HG03175 (cell line): ENCODE results near the gene REXO5.

Experiments used
- ATAC-seq: cut with Tn5 transposase; IDR thresholded peaks from one replicate; pipeline ENCODE4 v1.9.1; 2021; ENCODE audit warnings: mild to moderate bottlenecking, moderate library complexity; ENCODE audit not compliant: unreplicated experiment

Gene REXO5

DNA sequence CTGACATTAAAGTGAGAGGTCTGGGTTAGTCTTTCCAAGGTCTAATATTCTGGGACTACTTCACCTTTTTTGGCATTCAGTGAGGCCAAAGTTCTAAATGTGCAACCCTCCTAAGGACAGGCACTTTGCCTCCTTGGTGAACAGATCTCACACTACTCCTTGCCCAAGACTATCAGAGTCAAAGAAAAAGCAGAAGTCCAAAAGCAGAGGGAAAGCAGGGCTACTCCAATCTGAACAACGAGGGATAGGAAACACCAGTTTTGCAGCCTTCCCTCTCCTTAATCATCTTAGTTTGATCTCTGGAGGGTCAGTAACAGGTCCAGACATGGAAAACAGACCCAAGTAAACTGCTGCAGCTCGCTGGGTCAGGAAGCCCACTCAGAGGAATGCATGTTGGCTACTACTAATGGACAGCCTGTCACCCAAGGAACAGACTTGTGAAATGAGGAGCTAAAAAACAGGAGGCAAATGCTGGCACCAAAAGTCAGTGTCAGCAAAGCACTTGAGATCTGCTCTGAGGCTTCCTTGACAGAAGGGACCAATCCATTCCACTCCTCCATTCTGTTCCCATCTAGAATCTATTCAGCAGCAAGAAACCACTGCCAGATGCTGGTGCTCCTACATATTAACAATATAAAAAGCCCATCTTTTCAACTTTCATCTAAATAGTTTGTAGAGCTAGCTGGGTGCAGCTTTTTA lies 63.9 kb downstream of the REXO5 start:
- ATAC-seq: no peak

DNA sequence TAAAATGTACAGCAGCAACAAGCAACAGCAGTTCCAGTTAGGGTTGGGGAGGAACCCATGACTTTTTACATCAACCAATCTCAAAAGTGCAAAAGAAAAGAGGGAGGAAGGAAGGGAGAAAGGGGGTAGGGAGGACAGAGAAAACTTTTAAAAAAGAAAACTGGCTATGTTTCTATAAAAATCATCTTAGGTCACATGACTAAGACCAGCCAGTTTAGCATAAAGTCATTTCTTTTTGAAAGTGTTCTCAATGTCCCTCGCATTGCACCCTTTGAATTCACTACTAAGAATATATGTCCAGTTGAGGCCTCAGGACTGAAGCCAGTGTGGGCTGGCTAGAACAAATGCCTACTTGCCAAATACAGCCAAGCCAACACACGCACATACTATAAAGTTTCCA lies 64.9 kb downstream of the REXO5 start:
- ATAC-seq: no peak

DNA sequence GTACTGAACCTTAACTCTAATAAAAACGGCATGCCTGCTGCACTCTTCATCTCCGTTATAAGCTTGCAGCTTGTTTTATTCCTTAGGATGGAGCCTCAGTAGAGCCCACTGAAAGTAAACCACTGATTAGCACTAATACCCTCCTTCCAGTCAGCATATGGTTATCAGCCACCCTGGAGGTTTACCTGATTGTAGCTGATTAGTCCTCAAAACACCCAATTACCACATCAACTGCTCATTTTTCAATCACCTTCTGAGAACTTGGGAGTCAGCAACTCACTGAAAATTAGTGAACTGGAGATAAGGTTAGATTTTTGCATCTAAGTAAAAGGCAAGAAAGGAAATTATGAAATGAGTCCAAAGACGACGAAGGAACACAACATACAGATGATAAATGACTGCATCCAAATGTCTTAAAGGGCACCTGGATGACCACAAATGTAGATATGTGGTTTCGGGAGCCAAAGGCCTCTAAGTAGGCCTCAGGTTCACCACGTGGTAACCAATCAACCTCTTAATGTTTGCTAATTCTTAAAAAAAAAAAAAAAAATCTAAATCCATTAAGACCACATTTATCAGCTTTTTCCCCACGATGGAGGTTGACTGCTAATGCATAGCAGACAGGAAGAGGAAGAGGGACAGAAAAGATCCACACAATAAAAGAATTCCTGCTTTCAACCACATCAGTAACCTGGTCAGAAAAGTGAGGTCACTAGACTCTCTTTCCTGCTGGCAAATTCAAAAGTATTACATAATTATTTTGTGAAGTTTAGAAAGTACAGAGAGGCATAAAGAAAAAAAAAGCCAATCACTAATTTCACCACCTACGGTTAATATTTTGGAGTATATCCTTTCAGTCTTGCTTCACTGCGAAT lies 65.9 kb downstream of the REXO5 start:
- no peak for ATAC-seq

DNA sequence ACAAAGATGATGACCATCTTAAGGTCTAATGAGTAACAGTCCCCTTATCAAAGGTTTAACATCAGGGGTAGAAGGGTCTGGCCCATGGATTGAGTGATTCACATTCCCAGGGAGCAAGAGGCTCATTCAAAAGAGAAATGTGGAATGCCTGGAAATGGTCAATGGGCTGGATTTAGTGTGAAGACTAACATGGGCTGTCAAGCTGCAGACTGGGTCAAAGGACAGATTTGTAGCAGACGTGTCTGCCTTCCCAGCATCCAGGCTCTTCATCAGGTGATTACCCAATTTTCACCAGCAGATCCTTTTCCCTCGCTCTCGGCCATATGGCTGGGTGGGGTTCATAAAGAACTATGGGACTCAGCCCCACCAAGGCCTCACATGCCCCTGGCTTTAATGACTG lies 67.0 kb downstream of the REXO5 start:
- no peak for ATAC-seq

DNA sequence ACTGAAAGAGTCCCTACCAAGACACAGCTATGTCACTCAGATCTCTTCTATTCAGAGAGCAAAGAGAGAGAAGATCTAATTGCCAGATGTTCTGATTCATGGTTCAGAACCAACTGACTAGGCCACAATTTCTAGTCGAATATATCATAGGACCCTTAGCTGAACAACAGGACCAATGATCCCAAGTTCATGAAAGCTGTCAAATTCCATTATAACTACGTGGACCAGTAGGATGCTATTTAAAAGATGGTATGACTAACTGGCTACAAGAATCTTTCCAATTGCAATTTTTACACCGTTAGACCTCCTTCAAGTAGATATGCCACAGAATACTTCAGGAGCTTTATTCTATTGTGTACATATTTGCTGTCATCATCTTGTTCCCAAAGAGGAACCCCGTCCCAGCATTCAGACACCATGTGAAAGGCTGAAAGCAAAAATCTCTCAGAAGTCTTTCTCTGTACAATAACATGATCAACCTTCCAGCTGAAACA lies 67.8 kb downstream of the REXO5 start:
- no peak for ATAC-seq

DNA sequence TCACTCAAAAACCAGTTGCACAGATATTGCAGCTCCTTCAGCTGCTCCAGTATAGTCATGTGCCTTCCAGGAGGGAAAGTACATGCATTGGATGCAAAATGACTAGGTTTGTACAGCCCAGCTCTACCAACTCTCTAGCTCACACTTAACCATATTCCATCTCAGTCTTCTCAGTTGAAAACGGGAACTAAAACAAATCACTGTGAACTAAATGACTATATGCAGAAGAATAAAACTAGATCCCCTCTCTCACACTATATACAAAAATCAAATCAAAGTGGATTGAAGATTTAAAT lies 69.0 kb downstream of the REXO5 start:
- no peak for ATAC-seq

DNA sequence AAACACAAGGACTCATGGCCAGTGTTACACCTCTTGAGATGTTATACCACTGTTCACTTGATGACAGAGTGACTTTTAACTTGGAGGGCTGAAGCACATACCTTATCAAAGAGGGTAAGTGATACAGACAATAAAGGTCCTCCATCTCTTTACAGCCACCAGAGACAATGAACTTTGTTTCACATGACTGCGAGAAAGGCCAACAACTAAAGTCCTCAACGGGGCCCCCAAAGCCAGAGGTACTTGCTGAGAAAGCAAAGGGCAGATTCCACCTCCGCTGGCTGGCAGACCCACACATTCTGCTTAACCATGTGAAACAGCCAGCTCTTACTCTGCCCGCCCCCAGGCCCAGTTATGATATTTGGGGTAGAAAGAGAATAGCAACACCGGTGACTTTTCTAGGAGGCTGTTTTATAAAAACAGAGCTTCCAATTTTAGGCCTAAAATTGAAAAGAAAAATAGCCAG lies 72.4 kb downstream of the REXO5 start:
- no peak for ATAC-seq

DNA sequence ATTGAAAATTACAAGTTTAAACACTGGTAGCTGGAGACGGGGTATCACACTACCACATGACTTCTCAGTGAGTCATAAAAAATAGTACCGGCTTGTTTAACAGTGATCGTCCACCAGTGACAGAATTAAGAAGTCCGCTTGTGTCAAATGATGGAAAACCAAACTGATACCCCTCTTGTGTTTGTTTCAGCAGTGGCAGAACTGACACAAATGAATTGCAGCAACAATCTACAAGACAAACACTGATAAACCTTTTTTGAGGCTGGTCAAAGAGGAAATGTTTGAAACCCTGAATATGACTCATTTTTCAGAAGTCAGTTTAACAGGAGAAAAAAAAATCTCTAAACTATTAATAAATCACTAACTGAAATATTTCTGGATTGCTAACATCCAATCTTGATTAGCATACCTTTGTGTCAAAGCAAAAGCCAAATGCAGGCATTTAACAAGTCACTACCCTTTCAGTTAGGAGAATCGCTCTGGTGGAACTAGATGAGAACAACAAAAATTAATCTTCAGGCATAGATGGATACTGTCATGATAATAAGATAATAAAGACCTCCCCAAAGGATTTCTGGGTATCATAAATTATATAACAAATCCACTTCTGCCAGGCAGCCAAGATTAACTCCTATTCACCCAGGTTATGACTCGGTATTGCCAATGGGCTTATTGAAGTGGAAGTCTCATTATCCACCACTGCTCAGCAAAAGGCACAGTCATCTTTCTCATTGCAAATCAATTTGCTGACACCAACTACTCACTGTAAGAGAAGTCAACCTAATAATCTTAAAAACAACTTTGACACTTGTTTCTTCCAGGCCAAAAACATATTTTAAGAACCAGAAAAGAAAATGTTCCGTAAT lies 73.1 kb downstream of the REXO5 start:
- no peak for ATAC-seq

DNA sequence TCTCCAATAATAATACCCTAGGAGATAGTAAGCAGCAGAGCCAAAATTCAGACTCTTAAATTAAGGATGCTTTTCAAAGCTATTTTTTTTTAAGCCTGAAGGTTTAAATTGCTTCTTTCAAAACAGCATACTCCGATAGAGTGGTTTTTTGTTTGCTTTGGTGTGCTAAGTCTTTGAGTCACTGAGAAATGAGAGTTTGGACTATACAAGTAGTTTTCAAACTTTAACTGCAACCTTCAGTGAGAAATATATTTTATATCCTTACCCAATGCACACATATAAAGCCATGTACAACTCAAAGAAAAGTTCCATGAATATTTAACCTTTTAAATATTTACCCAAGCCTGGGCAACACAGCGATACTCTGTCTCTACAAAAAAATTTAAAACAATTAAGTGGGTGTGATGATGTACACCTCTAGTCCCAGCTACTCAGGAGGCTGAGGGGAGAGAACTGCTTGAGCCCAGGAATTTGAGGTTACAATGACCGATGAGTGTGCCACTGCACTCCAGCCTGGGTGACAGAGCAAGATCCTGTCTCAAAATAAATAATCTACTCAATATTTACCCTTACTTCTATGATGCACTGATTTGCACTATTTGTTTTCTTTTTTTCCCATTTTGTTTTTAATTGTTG lies 74.7 kb downstream of the REXO5 start:
- no peak for ATAC-seq

DNA sequence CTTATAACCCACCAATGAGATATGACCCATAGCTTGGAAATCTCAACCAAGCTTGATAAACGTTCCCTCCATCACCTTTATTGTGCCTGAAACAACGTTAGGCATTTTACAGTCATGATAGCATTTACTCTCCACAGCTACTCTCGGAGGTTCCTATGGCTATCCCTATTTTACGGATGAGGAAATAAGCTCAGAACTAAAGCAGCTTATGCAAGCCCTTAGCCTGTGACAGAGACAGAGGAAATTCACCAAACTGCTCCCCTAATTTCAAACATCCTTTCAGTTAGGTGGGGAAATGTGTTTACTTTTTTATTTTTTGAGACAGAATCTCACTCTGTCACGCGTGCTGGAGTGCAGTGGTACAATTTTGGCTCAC lies 75.2 kb downstream of the REXO5 start:
- no peak for ATAC-seq

DNA sequence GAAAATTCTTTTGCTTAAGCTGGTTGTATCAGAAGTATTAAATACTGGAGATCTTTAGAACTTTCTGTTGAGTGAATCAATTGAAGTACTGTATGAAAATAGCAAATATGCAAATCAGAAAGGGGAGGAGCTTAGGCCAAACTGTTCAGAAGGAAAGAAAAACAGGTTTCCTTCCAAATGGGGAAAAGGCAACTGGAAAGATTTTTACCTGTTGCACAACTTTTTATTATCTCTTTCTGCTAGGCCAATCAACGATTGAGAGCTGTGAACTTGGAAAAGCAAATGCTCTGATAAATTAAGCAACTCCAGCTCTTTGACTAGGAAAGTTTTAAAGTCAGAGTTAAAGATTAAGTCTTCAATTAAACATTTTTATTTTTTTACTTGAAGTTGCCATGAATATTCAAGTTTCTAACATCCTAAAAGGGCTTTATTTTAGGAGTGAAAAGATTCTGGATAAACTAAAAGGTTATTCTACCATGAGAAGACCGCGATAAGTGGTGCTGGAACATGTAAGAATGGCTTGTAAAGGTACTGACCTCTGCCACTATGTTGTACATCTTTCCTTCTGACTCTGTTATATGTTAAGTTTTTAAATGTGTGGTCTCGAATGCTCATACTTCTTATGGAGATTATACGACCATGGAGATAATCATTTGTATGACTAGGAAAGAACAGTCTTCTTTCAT lies 77.4 kb downstream of the REXO5 start:
- ATAC-seq: no peak

DNA sequence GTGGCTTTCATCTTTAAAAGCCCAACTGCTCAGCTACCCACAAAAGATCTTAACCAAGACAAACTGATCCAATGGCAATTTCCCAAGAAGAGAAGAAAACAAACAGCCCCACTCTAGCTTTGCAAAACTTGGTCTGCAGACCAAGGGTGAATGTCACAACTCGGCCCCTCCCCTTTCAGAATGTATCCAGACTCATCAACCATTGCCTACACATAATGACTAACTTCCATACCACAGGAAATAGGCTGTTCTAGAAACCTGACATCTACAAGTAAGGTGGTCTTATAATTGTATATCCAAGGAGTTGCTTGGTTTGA lies 77.9 kb downstream of the REXO5 start:
- no peak for ATAC-seq

DNA sequence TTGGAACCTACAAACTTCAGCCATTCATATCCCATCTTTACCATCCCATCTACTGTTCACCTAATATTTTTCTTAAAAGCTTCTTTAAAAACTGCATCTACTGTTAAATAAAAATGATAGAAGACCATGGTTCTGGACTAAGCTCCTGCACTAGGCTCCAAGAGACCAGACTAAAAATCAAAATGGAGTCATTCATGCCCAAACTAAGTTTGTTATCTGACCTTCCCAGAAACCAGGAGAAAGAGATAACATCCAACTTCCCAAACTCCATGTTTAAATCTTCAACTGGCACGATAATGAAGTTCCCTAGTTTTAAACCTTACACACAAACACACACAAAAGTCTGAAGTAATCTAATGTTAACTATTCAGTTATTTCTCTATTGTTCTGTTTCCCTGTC lies 80.0 kb downstream of the REXO5 start:
- ATAC-seq: no peak

DNA sequence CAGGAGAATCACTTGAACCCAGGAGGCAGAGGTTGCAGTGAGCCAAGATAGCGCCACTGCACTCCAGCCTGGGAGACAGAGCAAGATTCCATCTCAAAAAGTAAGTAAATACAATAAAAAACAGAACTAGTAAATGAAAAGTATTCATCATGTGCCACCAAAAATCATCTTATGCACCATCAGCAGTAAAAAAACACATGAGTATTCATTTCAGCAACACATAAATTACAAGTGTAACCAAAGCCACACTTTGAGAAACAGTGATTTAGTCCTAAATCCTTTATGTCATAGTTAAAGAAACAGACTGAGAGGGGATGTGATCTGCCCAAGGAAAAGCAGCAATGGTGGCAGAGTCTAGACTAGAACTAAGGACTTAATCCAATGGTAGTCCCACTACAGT lies 80.9 kb downstream of the REXO5 start:
- ATAC-seq: no peak

DNA sequence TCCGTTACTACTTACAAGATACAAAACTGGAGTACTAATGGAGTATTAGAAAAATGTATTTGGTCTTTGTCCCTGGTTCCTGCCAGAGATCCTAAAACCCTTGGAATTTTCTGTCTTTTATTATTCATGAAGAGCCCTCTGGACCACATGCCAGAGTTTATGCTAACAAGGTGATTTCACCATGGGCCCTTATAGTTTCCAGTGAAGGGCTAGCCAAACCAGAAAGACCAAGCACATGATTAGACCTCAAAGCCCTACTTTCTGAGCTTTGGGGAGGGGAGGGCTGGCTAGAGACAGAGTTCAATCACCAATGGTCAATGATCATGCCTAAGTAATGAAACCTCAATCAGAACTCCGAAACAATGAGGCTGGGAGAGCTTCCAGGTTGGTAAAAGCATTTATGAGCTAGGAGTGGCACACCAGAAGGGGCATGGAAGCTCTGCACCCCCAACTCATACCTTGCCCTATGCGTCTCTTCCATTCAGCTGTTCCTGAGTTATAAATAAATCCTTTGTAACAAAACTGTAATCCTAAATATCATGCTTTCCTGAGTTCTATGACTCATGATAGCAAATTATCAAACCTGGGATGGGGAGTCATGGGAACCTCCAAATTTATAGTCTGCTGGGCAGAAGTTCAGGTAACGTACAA lies 83.4 kb downstream of the REXO5 start:
- ATAC-seq: no peak

DNA sequence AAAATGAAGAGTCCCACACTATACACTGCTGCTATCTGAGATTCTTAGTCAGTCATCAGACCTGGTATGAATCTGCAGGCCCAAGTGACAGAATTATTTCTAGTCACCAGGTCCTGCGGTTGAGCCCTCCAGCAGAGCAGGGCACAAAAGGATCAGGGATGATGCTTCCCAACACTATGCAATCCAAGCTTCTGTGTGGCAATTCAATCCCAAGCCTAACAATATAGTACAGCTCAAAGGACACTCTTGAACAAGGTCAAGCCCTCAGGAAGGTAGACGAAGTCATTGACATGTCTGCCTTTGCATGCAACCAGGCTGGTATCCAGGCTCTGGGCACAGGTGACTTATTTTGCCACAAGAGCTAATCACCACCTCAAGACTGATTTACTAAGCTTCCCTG lies 88.1 kb downstream of the REXO5 start:
- ATAC-seq: no peak

DNA sequence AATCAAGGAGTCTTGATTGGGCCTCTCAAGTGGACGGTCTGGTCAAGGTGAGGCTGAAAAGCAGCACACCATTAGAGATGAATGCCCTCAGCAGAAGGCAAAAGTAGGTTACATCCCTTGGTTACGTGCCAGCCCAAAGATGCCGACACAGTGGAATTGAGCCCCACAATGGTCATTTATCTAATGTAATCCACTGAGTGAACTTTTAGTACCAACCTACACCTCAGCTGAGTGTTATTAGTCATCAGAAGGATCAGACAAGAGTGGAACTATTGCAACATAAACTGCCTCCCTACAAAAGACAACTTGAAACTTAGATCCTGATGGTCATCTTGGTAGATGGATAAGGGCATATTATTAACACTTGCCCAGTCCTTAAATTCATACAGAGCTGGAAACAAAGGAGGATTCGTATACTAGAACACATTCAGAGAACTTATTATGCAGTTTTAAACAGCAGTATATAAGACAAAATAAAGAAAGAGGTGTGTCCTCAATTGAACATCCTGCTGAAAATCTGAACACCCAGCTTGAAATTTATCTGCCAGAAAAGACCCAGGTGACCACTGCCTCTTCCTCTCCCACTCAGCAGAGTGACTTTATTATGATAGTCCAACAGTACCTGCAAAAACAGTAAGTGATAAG lies 91.0 kb downstream of the REXO5 start:
- ATAC-seq: no peak

DNA sequence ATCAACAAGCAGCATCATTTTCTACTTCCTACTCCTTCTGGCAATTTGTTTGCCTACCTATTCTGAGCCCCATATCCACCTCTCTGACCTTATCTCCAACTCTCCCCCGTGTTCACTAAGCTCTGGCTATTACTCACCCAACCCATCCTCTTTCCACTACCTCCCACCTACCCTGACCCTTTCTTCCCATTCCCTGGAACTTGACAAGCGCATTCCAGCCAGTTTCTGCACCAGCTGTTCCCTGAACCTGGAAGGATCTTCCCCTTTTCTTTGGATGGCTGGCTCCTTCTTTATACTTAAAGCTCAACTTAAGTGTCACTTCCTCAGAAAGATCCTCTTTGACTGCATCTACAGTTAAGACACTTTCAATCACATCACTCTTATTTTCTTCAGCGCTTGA lies 91.6 kb downstream of the REXO5 start:
- no peak for ATAC-seq

DNA sequence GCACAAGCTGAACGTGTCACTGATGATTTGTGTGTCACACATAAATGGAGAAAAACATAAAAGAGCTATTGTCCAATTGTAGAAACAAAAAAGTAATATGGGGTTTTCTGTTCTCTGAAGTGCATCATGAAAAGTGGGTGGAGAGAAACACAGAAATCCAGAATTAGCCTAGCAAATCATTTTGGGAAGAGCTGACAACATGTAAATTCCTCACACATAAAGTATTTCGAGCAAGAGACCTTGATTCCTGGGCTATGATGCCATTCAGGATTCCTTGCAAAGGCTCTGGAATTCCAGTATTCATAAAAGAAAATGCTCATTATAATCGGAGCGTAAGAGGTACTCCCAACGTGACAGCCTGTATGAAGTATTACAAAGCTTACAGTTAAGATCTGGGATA lies 92.7 kb downstream of the REXO5 start:
- ATAC-seq: no peak
